Naive thymus-derived CD8-positive, alpha-beta T cell (primary cell): ENCODE results near the gene LRIT3. TPM values are rescaled to one million over a fixed set of nuclear protein-coding genes. Genes with fewer than 3 reads are reported as not detected.

Experiments
- ATAC-seq, 2 donors: fragments of 150-1000 bp; cut with Tn5 transposase in 1 of 2; sonication (Bioruptor Pico), chemical (Tn5 transposase) in 1 of 2; 1 replicate in 1 of 2; 2 replicates in 1 of 2; pipeline ENCODE4 v1.10.0; 2021; ENCODE audit warnings: mild to moderate bottlenecking in 2 of 2, moderate library complexity in 2 of 2
- POLR2A ChIA-PET: fragments of 350-600 bp; sonication (Branson Sonifier 250); formaldehyde crosslinking; loops from one replicate; lab custom pipeline; 2021; ENCODE audit warnings: antibody characterized with exemption; lab: Charles Lee
- DNase-seq, 10 donors: peaks; one replicate each; pipeline versions ENCODE4 v3.0.0 to v3.0.0-alpha.2; 2020 to 2022
- H3K27ac Mint-ChIP-seq, 10 donors: one replicate each; pipeline ENCODE4 v1.8.0; 2020 to 2022; ENCODE audit warnings: mild to moderate bottlenecking in 10 of 10, mixed read lengths in 10 of 10, moderate library complexity in 4 of 10, inconsistent platforms in 1 of 10
- H3K27me3 Mint-ChIP-seq, 5 donors: one replicate each; pipeline ENCODE4 v1.8.0; 2021 to 2022; ENCODE audit warnings: mixed read lengths in 5 of 5
- H3K36me3 Mint-ChIP-seq, 3 donors: one replicate each; pipeline ENCODE4 v1.8.0; 2020 to 2022; ENCODE audit warnings: mixed read lengths in 3 of 3, mild to moderate bottlenecking in 2 of 3, inconsistent platforms in 1 of 3
- H3K4me1 Mint-ChIP-seq, 4 donors: one replicate each; pipeline ENCODE4 v1.8.0; 2021 to 2022; ENCODE audit warnings: mixed read lengths in 4 of 4
- H3K4me3 Mint-ChIP-seq, 10 donors: one replicate each; pipeline ENCODE4 v1.8.0; 2020 to 2022; ENCODE audit warnings: mild to moderate bottlenecking in 10 of 10, mixed read lengths in 10 of 10, moderate library complexity in 6 of 10, inconsistent platforms in 1 of 10
- H3K9me3 Mint-ChIP-seq, 9 donors: one replicate each; pipeline ENCODE4 v1.8.0; 2020 to 2022; ENCODE audit warnings: mixed read lengths in 9 of 9, mild to moderate bottlenecking in 3 of 9, inconsistent platforms in 1 of 9, moderate library complexity in 1 of 9
- polyA plus RNA-seq, 3 donors: library from polyadenylated mRNA; unstranded; fragments of 300-500 nt; fragmentation: Illumina TruSeq; gene quantifications; one replicate each; pipeline ENCODE4 v1.2.3, GENCODE V29; 2021
- total RNA-seq, 8 experiments: library from RNA in 2 of 8; stranded (reverse) in 2 of 8; gene quantifications; one replicate each; pipeline ENCODE4 v1.2.3 and lab custom pipeline; 2021 to 2026

The LRIT3 gene
- total and polyA plus RNA-seq, 5 experiments from 2014 or later: 0.18 to 0.33 TPM; not detected in 3

- peaks cover 0 to 11% (median 0%) of the 10 kb centered on the region in 9 donors for H3K9me3 Mint-ChIP-seq
- DNase-seq: no peak
- H3K27me3 Mint-ChIP-seq: peaks cover 9 to 16% (median 13%) of the 10 kb centered on the region in 5 donors
- POLR2A ChIA-PET: no interaction called here
- H3K27ac Mint-ChIP-seq: no peak overlapping the region
- H3K4me1 Mint-ChIP-seq: no peaks in the 10 kb centered on the region
- H3K36me3 Mint-ChIP-seq: no peaks in the 10 kb centered on the region
- ATAC-seq: no peak
- H3K4me3 Mint-ChIP-seq: no peak overlapping the region
Observed at GRCh38 chr4:109879081-109879480, 31.2 kb downstream of the LRIT3 start.

GRCh38 chr4:109879636-109880314 lies 31.9 kb downstream of the LRIT3 start:
- Mint-ChIP-seq H3K36me3 (no peaks in the 10 kb centered on the region), H3K27ac (no peak overlapping the region), H3K4me3 (no peak overlapping the region)

GRCh38 chr4:109886303-109886702 lies 38.4 kb downstream of the LRIT3 start:
- Mint-ChIP-seq H3K27ac (no peak overlapping the region), H3K4me1 (no peaks in the 10 kb centered on the region), H3K27me3 (peaks cover 0 to 3% (median 0%) of the 10 kb centered on the region in 5 donors), H3K9me3 (no peaks in the 10 kb centered on the region), H3K4me3 (no peak overlapping the region), H3K36me3 (no peaks in the 10 kb centered on the region)
- no peak for DNase-seq
- POLR2A ChIA-PET: no interaction called here
- no peak for ATAC-seq

More at GRCh38 chr4:109879636-109880314, 31.9 kb downstream of the LRIT3 start:
- DNase-seq (no peak), ATAC-seq (no peak)
- POLR2A ChIA-PET: no interaction called here
- peaks cover 9 to 16% (median 13%) of the 10 kb centered on the region in 5 donors for H3K27me3 Mint-ChIP-seq
- H3K4me1 Mint-ChIP-seq: no peaks in the 10 kb centered on the region
- peaks cover 0 to 11% (median 0%) of the 10 kb centered on the region in 9 donors for H3K9me3 Mint-ChIP-seq

GRCh38 chr4:109887071-109887470 lies 39.2 kb downstream of the LRIT3 start:
- no peaks in the 10 kb centered on the region for H3K4me1 Mint-ChIP-seq
- no peak for ATAC-seq
- POLR2A ChIA-PET: no interaction called here
- H3K27me3 Mint-ChIP-seq: peaks cover 0 to 2% (median 0%) of the 10 kb centered on the region in 5 donors
- H3K9me3 Mint-ChIP-seq: no peaks in the 10 kb centered on the region
- H3K4me3 Mint-ChIP-seq: no peak overlapping the region
- H3K27ac Mint-ChIP-seq: no peak overlapping the region
- H3K36me3 Mint-ChIP-seq: no peaks in the 10 kb centered on the region
- no peak for DNase-seq

- Mint-ChIP-seq H3K4me1 (no peaks in the 10 kb centered on the region), H3K27ac (no peak overlapping the region), H3K9me3 (peaks cover 0 to 11% (median 0%) of the 10 kb centered on the region in 9 donors), H3K27me3 (no peaks in the 10 kb centered on the region), H3K4me3 (no peak overlapping the region), H3K36me3 (no peaks in the 10 kb centered on the region)
- ATAC-seq (no peak), DNase-seq (no peak)
- POLR2A ChIA-PET: no interaction called here
Observed at GRCh38 chr4:109890076-109890475, 42.2 kb downstream of the LRIT3 start.

- ATAC-seq: no peak
- H3K27me3 Mint-ChIP-seq: peaks cover 6 to 41% (median 26%) of the 10 kb centered on the region in 5 donors
- no peaks in the 10 kb centered on the region for H3K4me1 Mint-ChIP-seq
- H3K9me3 Mint-ChIP-seq: peaks cover 0 to 18% (median 3%) of the 10 kb centered on the region in 9 donors
- POLR2A ChIA-PET: no interaction called here
- no peak for DNase-seq
- H3K36me3 Mint-ChIP-seq: no peaks in the 10 kb centered on the region
- H3K27ac Mint-ChIP-seq: no peak overlapping the region
- no peak overlapping the region for H3K4me3 Mint-ChIP-seq
Observed at GRCh38 chr4:109902559-109903251, 54.8 kb downstream of the LRIT3 start.

- no peak for DNase-seq
- no peak for ATAC-seq
- H3K27me3 Mint-ChIP-seq: peaks cover 10 to 62% (median 23%) of the 10 kb centered on the region in 5 donors
- H3K4me1 Mint-ChIP-seq: no peaks in the 10 kb centered on the region
- H3K4me3 Mint-ChIP-seq: no peak overlapping the region
- POLR2A ChIA-PET: no interaction called here
- H3K27ac Mint-ChIP-seq: no peak overlapping the region
- no peaks in the 10 kb centered on the region for H3K36me3 Mint-ChIP-seq
- H3K9me3 Mint-ChIP-seq: peaks cover 0 to 18% (median 0%) of the 10 kb centered on the region in 9 donors
Observed at GRCh38 chr4:109908731-109909130, 60.8 kb downstream of the LRIT3 start.

GRCh38 chr4:109910256-109910655 lies 62.3 kb downstream of the LRIT3 start:
- ATAC-seq: no peak

GRCh38 chr4:109912706-109913595 lies 65.0 kb downstream of the LRIT3 start, which contains the start of gene EGF:
EGF (plus strand) TSS chr4:109912883; CDS start chr4:109913336, 453 bp downstream.
- H3K4me3 Mint-ChIP-seq: no peak within 1 kb of the TSS
- H3K36me3 Mint-ChIP-seq: no peaks in the 10 kb centered on the region
- POLR2A ChIA-PET: no interaction called here
- DNase-seq (no peak), ATAC-seq (no peak)
- H3K27ac Mint-ChIP-seq: no peak within 1 kb of the TSS
- no peaks in the 10 kb centered on the region for H3K9me3 Mint-ChIP-seq
- peaks cover 10 to 44% (median 16%) of the 10 kb centered on the region in 5 donors for H3K27me3 Mint-ChIP-seq
- H3K4me1 Mint-ChIP-seq: no peaks in the 10 kb centered on the region

More at GRCh38 chr4:109910256-109910655, 62.3 kb downstream of the LRIT3 start:
- POLR2A ChIA-PET: no interaction called here
- Mint-ChIP-seq H3K36me3 (no peaks in the 10 kb centered on the region), H3K27ac (no peak overlapping the region), H3K4me1 (no peaks in the 10 kb centered on the region), H3K9me3 (peaks cover 0 to 18% (median 0%) of the 10 kb centered on the region in 9 donors), H3K4me3 (no peak overlapping the region), H3K27me3 (peaks cover 11 to 64% (median 21%) of the 10 kb centered on the region in 5 donors)
- no peak for DNase-seq

- DNase-seq (no peak), ATAC-seq (no peak)
- Mint-ChIP-seq H3K27me3 (peaks cover 10 to 44% (median 16%) of the 10 kb centered on the region in 5 donors), H3K4me1 (no peaks in the 10 kb centered on the region), H3K4me3 (no peak overlapping the region), H3K36me3 (no peaks in the 10 kb centered on the region), H3K9me3 (no peaks in the 10 kb centered on the region), H3K27ac (no peak overlapping the region)
- POLR2A ChIA-PET: no interaction called here
Observed at GRCh38 chr4:109913596-109914241, 65.8 kb downstream of the LRIT3 start.

GRCh38 chr4:109914322-109914721 lies 66.4 kb downstream of the LRIT3 start:
- no peak for ATAC-seq
- POLR2A ChIA-PET: no interaction called here
- H3K9me3 Mint-ChIP-seq: no peaks in the 10 kb centered on the region

GRCh38 chr4:109915385-109916026 lies 67.6 kb downstream of the LRIT3 start:
- Mint-ChIP-seq H3K36me3 (no peaks in the 10 kb centered on the region), H3K4me1 (no peaks in the 10 kb centered on the region), H3K27ac (no peak overlapping the region), H3K4me3 (no peak overlapping the region), H3K9me3 (no peaks in the 10 kb centered on the region), H3K27me3 (peaks cover 11 to 32% (median 16%) of the 10 kb centered on the region in 5 donors)
- POLR2A ChIA-PET: no interaction called here
- DNase-seq: no peak
- ATAC-seq: no peak

More at GRCh38 chr4:109914322-109914721, 66.4 kb downstream of the LRIT3 start:
- Mint-ChIP-seq H3K27ac (no peak overlapping the region), H3K27me3 (peaks cover 11 to 44% (median 16%) of the 10 kb centered on the region in 5 donors), H3K4me1 (no peaks in the 10 kb centered on the region), H3K36me3 (no peaks in the 10 kb centered on the region), H3K4me3 (no peak overlapping the region)
- no peak for DNase-seq
